Natural killer cell (primary cell): ENCODE measurements around the gene IFNG-AS1. TPM values are rescaled to one million over a fixed set of nuclear protein-coding genes. Genes with fewer than 3 reads are reported as not detected.

Experiments used
- ATAC-seq, 3 donors: fragments of 150-1000 bp in 2 of 3; fragments of 200-7000 bp in 1 of 3; cut with Tn5 transposase; 1 replicate in 1 of 3; 2 replicates in 2 of 3; pipeline ENCODE4 v1.10.0; 2021; ENCODE audit warnings: mild to moderate bottlenecking in 2 of 3, moderate library complexity in 2 of 3
- DNase-seq, 2 donors: peaks; one replicate each; pipeline versions ENCODE4 v3.0.0 to v3.0.0-alpha.2; 2013 to 2021; ENCODE audit warnings: mixed read lengths in 1 of 2
- H3K27ac ChIP-seq: one replicate; pipeline ENCODE4 v1.5.1; 2013; ENCODE audit warnings: mild to moderate bottlenecking, low read length
- H3K27me3 ChIP-seq: one replicate; pipeline ENCODE4 v1.6.1; 2013; ENCODE audit warnings: low read length; ENCODE audit not compliant: control insufficient read depth, insufficient read depth
- H3K36me3 ChIP-seq: one replicate; pipeline ENCODE4 v1.6.1; 2013; ENCODE audit warnings: low read length; ENCODE audit not compliant: control insufficient read depth, insufficient read depth
- H3K4me1 ChIP-seq: one replicate; pipeline ENCODE4 v1.6.1; 2013; ENCODE audit warnings: low read length; ENCODE audit not compliant: control insufficient read depth, insufficient read depth
- H3K4me3 ChIP-seq: one replicate; pipeline ENCODE4 v1.5.1; 2013; ENCODE audit warnings: low read length
- H3K9me3 ChIP-seq: one replicate; pipeline ENCODE4 v1.6.1; 2013; ENCODE audit warnings: low read length; ENCODE audit not compliant: control insufficient read depth, insufficient read depth
- H3K27ac Mint-ChIP-seq, 2 donors: one replicate each; pipeline ENCODE4 v1.8.0; 2022; ENCODE audit warnings: mild to moderate bottlenecking in 2 of 2, mixed read lengths in 2 of 2, moderate library complexity in 1 of 2
- H3K27me3 Mint-ChIP-seq, 2 donors: one replicate each; pipeline ENCODE4 v1.8.0; 2022; ENCODE audit warnings: low read depth in 2 of 2, mixed read lengths in 2 of 2
- H3K36me3 Mint-ChIP-seq: one replicate; pipeline ENCODE4 v1.8.0; 2022; ENCODE audit warnings: mixed read lengths
- H3K4me1 Mint-ChIP-seq, 2 donors: one replicate each; pipeline ENCODE4 v1.8.0; 2022; ENCODE audit warnings: mixed read lengths in 2 of 2
- H3K4me3 Mint-ChIP-seq: one replicate; pipeline ENCODE4 v1.8.0; 2022; ENCODE audit warnings: mild to moderate bottlenecking, moderate library complexity, mixed read lengths
- H3K9me3 Mint-ChIP-seq, 2 donors: one replicate each; pipeline ENCODE4 v1.8.0; 2022; ENCODE audit warnings: mixed read lengths in 2 of 2
- CTCF ChIP-seq: fragments of 200-600 bp; IDR thresholded peaks from one replicate; pipeline ENCODE4 v1.8.0; 2022; ENCODE audit warnings: antibody characterized with exemption
- WGBS: methylation state at CpG from one replicate; pipeline ENCODE4 v1.1.7; 2013; ENCODE audit warnings: missing lambda C conversion rate; ENCODE audit not compliant: insufficient coverage; 5-methylcytosine and 5-hydroxymethylcytosine counted together
- intact Hi-C: fragments of 100-400 bp; cut with micrococcal nuclease; formaldehyde crosslinking; loops from one replicate; pipeline ENCODE4 v1.14.2; 2022
- total RNA-seq, 4 donors: library from RNA; stranded (reverse); fragments of 120-200 nt in 1 of 4; gene quantifications; one replicate each; pipeline versions ENCODE4 v1.2.3 to v1.2.4, GENCODE V29; 2013 to 2022

The IFNG-AS1 gene
- total RNA-seq, 3 donors from 2014 or later (not counting 1 experiment from before 2014, with no cell fraction given) = 1.4 to 2.4 (median 1.6) TPM

GRCh38 chr12:68031881-68032739 is 42.9 kb downstream of the IFNG-AS1 start:
- 53% methylated on average over 8 of the region's 9 CpGs for WGBS
- ATAC-seq (no peak), DNase-seq (peak in 1 of 2 donors; percentile 52)
- no peak for TF ChIP-seq CTCF
- no peak overlapping the region for H3K27ac Mint-ChIP-seq
- H3K27me3 Mint-ChIP-seq = peaks cover 7 to 25% of the 10 kb centered on the region in 2 donors
- no peak overlapping the region for H3K27ac ChIP-seq
- no peaks in the 10 kb centered on the region for H3K27me3 ChIP-seq
- intact Hi-C loops = no loop called here
- no peaks in the 10 kb centered on the region for H3K9me3 Mint-ChIP-seq
- peaks cover 13% of the 10 kb centered on the region for H3K4me1 ChIP-seq
- H3K4me1 Mint-ChIP-seq = peaks cover 21 to 26% of the 10 kb centered on the region in 2 donors
- H3K4me3 Mint-ChIP-seq = no peak overlapping the region
- H3K36me3 Mint-ChIP-seq = no peaks in the 10 kb centered on the region
- no peaks in the 10 kb centered on the region for H3K9me3 ChIP-seq
- no peaks in the 10 kb centered on the region for H3K36me3 ChIP-seq
- no peak overlapping the region for H3K4me3 ChIP-seq

- no peak overlapping the region for H3K4me3 ChIP-seq
- no peaks in the 10 kb centered on the region for H3K9me3 Mint-ChIP-seq
- H3K27ac ChIP-seq = no peak overlapping the region
- no peaks in the 10 kb centered on the region for H3K9me3 ChIP-seq
- no peaks in the 10 kb centered on the region for H3K36me3 ChIP-seq
- DNase-seq = no peak
- ATAC-seq = no peak
- H3K27me3 ChIP-seq = no peaks in the 10 kb centered on the region
- H3K4me1 ChIP-seq = peaks cover 14% of the 10 kb centered on the region
- intact Hi-C loops = no loop called here
- H3K27ac Mint-ChIP-seq = no peak overlapping the region
- TF ChIP-seq CTCF = no peak
- H3K27me3 Mint-ChIP-seq = peaks cover 10 to 25% of the 10 kb centered on the region in 2 donors
- H3K36me3 Mint-ChIP-seq = no peaks in the 10 kb centered on the region
- H3K4me3 Mint-ChIP-seq = no peak overlapping the region
- peaks cover 28 to 33% of the 10 kb centered on the region in 2 donors for H3K4me1 Mint-ChIP-seq
- 87% methylated on average over 4 of the region's 5 CpGs for WGBS
These were observed 45.3 kb downstream of the IFNG-AS1 start for GRCh38 chr12:68034567-68034966.

GRCh38 chr12:68036642-68037041 is 47.4 kb downstream of the IFNG-AS1 start:
- H3K4me3 ChIP-seq = no peak overlapping the region
- peak overlapping the region; percentile 60 to 90 for H3K27ac Mint-ChIP-seq
- no peaks in the 10 kb centered on the region for H3K36me3 ChIP-seq

More at GRCh38 chr12:68036642-68037041, 47.4 kb downstream of the IFNG-AS1 start:
- ATAC-seq (peak; percentile 57 to 77 (median 70)), DNase-seq (peak; percentile 43 to 54)
- no peak for TF ChIP-seq CTCF
- H3K4me3 Mint-ChIP-seq = peak overlapping the region; percentile 10
- no peaks in the 10 kb centered on the region for H3K27me3 ChIP-seq
- intact Hi-C loops = no loop called here
- H3K9me3 ChIP-seq = no peaks in the 10 kb centered on the region
- 17% methylated on average over 2 of the region's 7 CpGs for WGBS
- H3K27ac ChIP-seq = no peak overlapping the region
- H3K36me3 Mint-ChIP-seq = no peaks in the 10 kb centered on the region
- peaks cover 35 to 41% of the 10 kb centered on the region in 2 donors for H3K4me1 Mint-ChIP-seq
- H3K27me3 Mint-ChIP-seq = peaks cover 10 to 25% of the 10 kb centered on the region in 2 donors
- H3K9me3 Mint-ChIP-seq = no peaks in the 10 kb centered on the region
- H3K4me1 ChIP-seq = peaks cover 20% of the 10 kb centered on the region
